SK-N-SH (cell line): ENCODE data around the gene ARL11.

Source experiments
- CTCF ChIP-seq: fragments of 200-600 bp; sonication (generic); IDR thresholded peaks from 2 replicates; pipeline ENCODE4 v1.6.1; 2017; ENCODE audit warnings: antibody characterized with exemption, mild to moderate bottlenecking, moderate library complexity
- FOXM1 ChIP-seq: IDR thresholded peaks from 2 replicates; pipeline ENCODE4 v1.4.0; 2012; ENCODE audit warnings: low read depth, mild to moderate bottlenecking
- USF2 ChIP-seq: fragments of 150-350 bp; IDR thresholded peaks from 2 replicates; pipeline ENCODE4 v1.6.1; 2017; ENCODE audit warnings: antibody characterized with exemption, low read length, low read depth, borderline replicate concordance

GRCh38 chr13:49629196-49629938 lies 1.1 kb downstream of the ARL11 start:
- TF ChIP-seq FOXM1 (no peak), USF2 (no peak), CTCF (no peak)
